Stimulated activated naive B cell treated with anti-CD40 and anti-IgM and Interleukin-4, amounts not matched to agents 10 μg/mL and 1 μg/mL and 100 μg/mL, for 72 hours (primary cell): ENCODE measurements around the gene ZNF438.

Experiments used
- ATAC-seq, 2 donors: fragments of 150-1000 bp; cut with Tn5 transposase; replicated peaks; 2 replicates each; pipeline ENCODE4 v1.10.0; 2021; ENCODE audit warnings: moderate library complexity in 1 of 2
- DNase-seq: peaks from one replicate; pipeline ENCODE4 v3.0.0; 2021
- H3K27ac Mint-ChIP-seq: one replicate; pipeline ENCODE4 v1.8.0; 2022; ENCODE audit warnings: mild to moderate bottlenecking, mixed read lengths
- H3K27me3 Mint-ChIP-seq, 2 donors: one replicate each; pipeline ENCODE4 v1.8.0; 2022; ENCODE audit warnings: mixed read lengths in 2 of 2
- H3K36me3 Mint-ChIP-seq, 2 donors: one replicate each; pipeline ENCODE4 v1.8.0; 2022; ENCODE audit warnings: mixed read lengths in 2 of 2, mild to moderate bottlenecking in 1 of 2
- H3K4me1 Mint-ChIP-seq, 2 donors: one replicate each; pipeline ENCODE4 v1.8.0; 2022; ENCODE audit warnings: mixed read lengths in 2 of 2, mild to moderate bottlenecking in 1 of 2
- H3K4me3 Mint-ChIP-seq, 2 donors: one replicate each; pipeline ENCODE4 v1.8.0; 2022; ENCODE audit warnings: mild to moderate bottlenecking in 2 of 2, mixed read lengths in 2 of 2, moderate library complexity in 1 of 2
- H3K9me3 Mint-ChIP-seq, 2 donors: one replicate each; pipeline ENCODE4 v1.8.0; 2022; ENCODE audit warnings: mixed read lengths in 2 of 2, mild to moderate bottlenecking in 1 of 2

ZNF438 gene, protein sequence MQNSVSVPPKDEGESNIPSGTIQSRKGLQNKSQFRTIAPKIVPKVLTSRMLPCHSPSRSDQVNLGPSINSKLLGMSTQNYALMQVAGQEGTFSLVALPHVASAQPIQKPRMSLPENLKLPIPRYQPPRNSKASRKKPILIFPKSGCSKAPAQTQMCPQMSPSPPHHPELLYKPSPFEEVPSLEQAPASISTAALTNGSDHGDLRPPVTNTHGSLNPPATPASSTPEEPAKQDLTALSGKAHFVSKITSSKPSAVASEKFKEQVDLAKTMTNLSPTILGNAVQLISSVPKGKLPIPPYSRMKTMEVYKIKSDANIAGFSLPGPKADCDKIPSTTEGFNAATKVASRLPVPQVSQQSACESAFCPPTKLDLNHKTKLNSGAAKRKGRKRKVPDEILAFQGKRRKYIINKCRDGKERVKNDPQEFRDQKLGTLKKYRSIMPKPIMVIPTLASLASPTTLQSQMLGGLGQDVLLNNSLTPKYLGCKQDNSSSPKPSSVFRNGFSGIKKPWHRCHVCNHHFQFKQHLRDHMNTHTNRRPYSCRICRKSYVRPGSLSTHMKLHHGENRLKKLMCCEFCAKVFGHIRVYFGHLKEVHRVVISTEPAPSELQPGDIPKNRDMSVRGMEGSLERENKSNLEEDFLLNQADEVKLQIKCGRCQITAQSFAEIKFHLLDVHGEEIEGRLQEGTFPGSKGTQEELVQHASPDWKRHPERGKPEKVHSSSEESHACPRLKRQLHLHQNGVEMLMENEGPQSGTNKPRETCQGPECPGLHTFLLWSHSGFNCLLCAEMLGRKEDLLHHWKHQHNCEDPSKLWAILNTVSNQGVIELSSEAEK

GRCh38 chr10:31031558-31032257 lies at the start of gene ZNF438:
Gene ZNF438, minus strand, starts transcription at chr10:31031865. Its CDS starts 154,831 bp downstream, at chr10:30877034.
- H3K27me3 Mint-ChIP-seq = no peaks in the 10 kb centered on the region
- no peaks in the 10 kb centered on the region for H3K9me3 Mint-ChIP-seq
- peak within 1 kb of the TSS; percentile 99 for H3K27ac Mint-ChIP-seq
- peak within 1 kb of the TSS; percentile 96 for H3K4me3 Mint-ChIP-seq
- peaks cover 8 to 17% of the 10 kb centered on the region in 2 donors for H3K4me1 Mint-ChIP-seq
- ATAC-seq (peak; percentile 86 to 90), DNase-seq (peak; percentile 94)
- H3K36me3 Mint-ChIP-seq = no peaks in the 10 kb centered on the region

DNA sequence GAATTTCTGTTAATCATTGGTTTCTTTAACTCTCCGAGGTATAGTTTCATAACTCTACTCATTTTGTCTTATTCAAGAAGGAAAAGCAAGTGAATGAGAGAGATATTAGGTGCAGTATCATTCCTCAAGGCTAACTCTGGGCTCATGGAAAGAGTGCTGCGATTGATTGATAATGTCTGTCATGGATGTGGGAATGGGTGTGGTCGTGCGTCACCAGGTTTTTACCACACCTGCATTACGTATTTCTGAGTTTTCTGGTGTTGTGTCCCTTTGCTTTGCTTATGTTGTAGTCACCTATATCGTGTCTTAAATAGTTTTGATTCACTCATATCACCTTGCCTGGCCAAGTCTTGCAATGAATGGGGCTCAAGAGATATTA lies 44.9 kb upstream of the ZNF438 start:
- ATAC-seq = no peak
- peaks cover 0 to 3% of the 10 kb centered on the region in 2 donors for H3K27me3 Mint-ChIP-seq
- no peak for DNase-seq
- H3K4me3 Mint-ChIP-seq = no peak overlapping the region
- H3K36me3 Mint-ChIP-seq = no peaks in the 10 kb centered on the region
- no peaks in the 10 kb centered on the region for H3K9me3 Mint-ChIP-seq
- H3K4me1 Mint-ChIP-seq = no peaks in the 10 kb centered on the region
- H3K27ac Mint-ChIP-seq = no peak overlapping the region

DNA sequence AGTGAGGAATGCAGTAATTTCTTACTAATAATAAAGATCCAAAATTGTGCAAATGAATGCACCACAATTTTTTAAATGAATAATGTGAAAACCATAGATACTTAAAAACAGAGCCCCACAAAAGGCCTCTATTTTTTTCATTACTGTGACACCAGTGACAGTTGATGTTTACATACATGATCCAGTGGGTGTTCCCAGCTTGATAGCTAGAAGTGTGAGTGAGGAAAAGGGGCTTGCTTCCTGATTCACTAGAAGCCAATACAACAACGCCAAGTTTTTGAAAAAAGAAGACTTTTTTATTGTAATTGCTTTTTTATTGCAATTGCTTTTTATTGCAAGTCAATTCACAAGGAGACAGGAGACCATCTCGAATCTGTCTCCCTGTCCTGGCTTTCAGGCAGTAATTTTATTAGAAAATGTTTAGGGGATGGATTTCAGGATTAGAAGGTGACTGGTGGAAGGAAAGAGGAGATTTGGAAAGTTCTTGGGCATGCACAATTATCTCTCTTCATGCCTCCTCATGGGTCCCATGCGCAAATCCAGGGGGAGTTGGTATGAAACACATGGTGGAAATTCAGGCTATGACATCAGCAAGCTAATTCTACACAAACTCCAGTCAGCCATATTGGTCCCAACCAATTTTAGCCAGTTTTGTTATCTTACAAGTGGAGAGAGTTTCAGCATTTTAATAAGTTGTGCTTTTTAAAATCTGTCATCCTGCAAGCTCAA lies 44.4 kb upstream of the ZNF438 start:
- H3K4me3 Mint-ChIP-seq = no peak overlapping the region
- peaks cover 0 to 7% of the 10 kb centered on the region in 2 donors for H3K27me3 Mint-ChIP-seq
- no peaks in the 10 kb centered on the region for H3K36me3 Mint-ChIP-seq
- no peaks in the 10 kb centered on the region for H3K4me1 Mint-ChIP-seq
- no peak for DNase-seq
- H3K9me3 Mint-ChIP-seq = no peaks in the 10 kb centered on the region
- H3K27ac Mint-ChIP-seq = no peak overlapping the region
- ATAC-seq = no peak

GRCh38 chr10:31075434-31075833 lies 43.8 kb upstream of the ZNF438 start:
- Mint-ChIP-seq H3K36me3 (no peaks in the 10 kb centered on the region), H3K27me3 (peaks cover 0 to 4% of the 10 kb centered on the region in 2 donors), H3K4me3 (no peak overlapping the region), H3K4me1 (no peaks in the 10 kb centered on the region), H3K27ac (no peak overlapping the region), H3K9me3 (no peaks in the 10 kb centered on the region)
- DNase-seq (no peak), ATAC-seq (no peak)

- Mint-ChIP-seq H3K4me3 (no peak overlapping the region), H3K4me1 (no peaks in the 10 kb centered on the region), H3K36me3 (no peaks in the 10 kb centered on the region), H3K27me3 (peaks cover 6 to 9% of the 10 kb centered on the region in 2 donors), H3K27ac (no peak overlapping the region), H3K9me3 (no peaks in the 10 kb centered on the region)
- no peak for ATAC-seq
- no peak for DNase-seq
These were observed 43.0 kb upstream of the ZNF438 start for GRCh38 chr10:31074722-31075086.

DNA sequence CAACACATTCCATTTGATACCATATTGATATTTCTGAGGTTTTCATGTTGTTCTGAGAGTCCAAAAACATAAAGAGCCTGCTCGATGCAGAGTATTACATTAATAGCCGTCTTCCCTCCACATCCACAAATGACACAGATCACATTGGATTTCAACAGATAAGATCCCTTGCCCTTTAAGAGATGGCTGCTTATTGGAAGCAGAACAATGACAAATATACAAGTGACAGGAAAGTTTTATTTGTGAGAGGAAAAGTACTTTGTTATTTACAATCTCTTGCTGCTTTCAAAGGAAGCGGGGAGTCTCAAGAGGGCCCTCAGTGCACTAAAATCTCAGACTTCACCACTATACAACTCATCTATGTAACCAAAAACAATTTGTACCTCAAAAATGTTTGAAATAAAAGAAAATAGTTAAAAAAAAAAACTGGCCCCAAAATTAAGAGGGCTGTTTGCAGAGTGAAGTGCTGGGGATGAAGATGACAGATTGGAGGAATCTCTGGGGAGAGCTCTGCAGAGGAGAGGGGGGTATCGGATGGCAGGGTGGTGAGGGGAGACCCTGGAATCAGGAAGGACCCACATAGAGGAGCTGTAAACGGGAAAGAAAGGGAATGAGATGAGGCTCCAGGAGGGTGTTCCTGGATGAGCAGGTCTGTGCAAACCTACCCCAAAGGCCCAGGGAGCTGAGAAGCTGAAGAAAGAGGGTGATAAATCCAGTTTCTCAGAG lies 42.5 kb upstream of the ZNF438 start:
- ATAC-seq = no peak
- DNase-seq = no peak
- no peaks in the 10 kb centered on the region for H3K4me1 Mint-ChIP-seq
- H3K9me3 Mint-ChIP-seq = no peaks in the 10 kb centered on the region
- no peak overlapping the region for H3K27ac Mint-ChIP-seq
- no peak overlapping the region for H3K4me3 Mint-ChIP-seq
- H3K27me3 Mint-ChIP-seq = peaks cover 12 to 13% of the 10 kb centered on the region in 2 donors
- no peaks in the 10 kb centered on the region for H3K36me3 Mint-ChIP-seq

DNA sequence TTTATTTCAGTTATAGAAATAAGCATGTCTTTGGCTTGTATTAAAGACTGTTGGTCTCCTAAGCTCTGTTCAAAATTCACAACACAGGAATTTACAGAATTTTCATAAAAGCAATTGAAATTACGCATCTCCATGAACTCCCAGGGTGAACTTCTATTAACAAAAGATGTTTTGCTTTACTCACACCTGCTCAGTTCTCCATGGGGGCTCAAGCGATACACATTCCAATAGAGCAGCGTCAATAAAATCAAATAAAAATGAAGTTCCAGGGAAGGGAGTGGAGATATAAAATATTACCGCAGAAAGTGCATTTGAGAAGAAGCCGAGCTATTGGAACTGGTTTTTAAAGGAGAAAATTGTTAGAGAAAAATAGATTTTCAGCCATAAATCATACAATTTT lies 41.5 kb upstream of the ZNF438 start:
- H3K36me3 Mint-ChIP-seq = no peaks in the 10 kb centered on the region
- no peaks in the 10 kb centered on the region for H3K4me1 Mint-ChIP-seq
- H3K27me3 Mint-ChIP-seq = peaks cover 15 to 19% of the 10 kb centered on the region in 2 donors
- no peak for ATAC-seq
- H3K9me3 Mint-ChIP-seq = no peaks in the 10 kb centered on the region
- H3K4me3 Mint-ChIP-seq = no peak overlapping the region
- H3K27ac Mint-ChIP-seq = no peak overlapping the region
- DNase-seq = no peak

- Mint-ChIP-seq H3K27ac (no peak overlapping the region), H3K4me3 (no peak overlapping the region), H3K4me1 (no peaks in the 10 kb centered on the region), H3K9me3 (peaks cover 2 to 3% of the 10 kb centered on the region in 2 donors), H3K36me3 (no peaks in the 10 kb centered on the region), H3K27me3 (peaks cover 15 to 19% of the 10 kb centered on the region in 2 donors)
- DNase-seq (no peak), ATAC-seq (no peak)
These were observed 40.8 kb upstream of the ZNF438 start for GRCh38 chr10:31072451-31072850.

DNA sequence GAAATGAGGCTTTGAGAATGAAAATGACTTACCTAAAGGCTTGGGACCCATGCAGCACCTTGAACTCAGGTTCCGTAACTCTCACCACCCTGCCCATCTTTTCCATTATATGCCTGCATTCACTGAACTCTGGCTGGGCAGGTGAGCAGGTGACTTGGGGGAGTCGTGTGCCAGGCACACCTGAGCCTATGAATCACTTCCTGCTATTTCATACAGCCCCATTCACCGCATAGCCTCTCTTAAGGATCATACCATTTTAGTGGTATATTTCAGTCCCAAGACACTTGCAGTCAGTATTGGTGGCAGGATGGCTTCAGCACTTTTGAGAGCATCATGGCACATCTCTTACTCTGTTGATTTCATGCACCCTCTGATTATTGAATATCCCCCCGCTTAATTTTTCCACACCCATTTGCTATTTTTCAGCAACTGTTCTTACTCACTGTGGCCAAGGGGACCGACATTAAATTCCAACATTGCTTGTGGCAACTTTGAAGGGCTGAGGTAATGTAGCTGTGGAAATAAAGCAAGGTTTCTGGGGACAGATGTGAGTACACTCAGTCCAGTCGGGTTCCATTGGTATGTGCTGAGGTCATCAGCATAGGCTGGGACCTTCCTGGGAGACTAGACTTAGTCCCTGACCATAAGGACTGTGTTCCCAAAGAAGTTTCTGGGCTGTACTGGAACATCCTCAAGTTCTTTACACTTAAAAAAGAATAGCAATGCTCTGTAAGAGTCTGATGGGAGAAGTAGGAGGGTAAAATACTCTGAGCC lies 39.8 kb upstream of the ZNF438 start:
- Mint-ChIP-seq H3K4me1 (no peaks in the 10 kb centered on the region), H3K36me3 (no peaks in the 10 kb centered on the region), H3K4me3 (no peak overlapping the region), H3K9me3 (peaks cover 2 to 3% of the 10 kb centered on the region in 2 donors), H3K27ac (no peak overlapping the region), H3K27me3 (peaks cover 15 to 19% of the 10 kb centered on the region in 2 donors)
- ATAC-seq = no peak
- no peak for DNase-seq

- Mint-ChIP-seq H3K27me3 (peaks cover 15 to 19% of the 10 kb centered on the region in 2 donors), H3K36me3 (no peaks in the 10 kb centered on the region), H3K4me1 (no peaks in the 10 kb centered on the region), H3K27ac (no peak overlapping the region), H3K9me3 (peaks cover 2 to 3% of the 10 kb centered on the region in 2 donors), H3K4me3 (no peak overlapping the region)
- ATAC-seq = no peak
- DNase-seq = no peak
These were observed 39.0 kb upstream of the ZNF438 start for GRCh38 chr10:31070691-31071090.

DNA sequence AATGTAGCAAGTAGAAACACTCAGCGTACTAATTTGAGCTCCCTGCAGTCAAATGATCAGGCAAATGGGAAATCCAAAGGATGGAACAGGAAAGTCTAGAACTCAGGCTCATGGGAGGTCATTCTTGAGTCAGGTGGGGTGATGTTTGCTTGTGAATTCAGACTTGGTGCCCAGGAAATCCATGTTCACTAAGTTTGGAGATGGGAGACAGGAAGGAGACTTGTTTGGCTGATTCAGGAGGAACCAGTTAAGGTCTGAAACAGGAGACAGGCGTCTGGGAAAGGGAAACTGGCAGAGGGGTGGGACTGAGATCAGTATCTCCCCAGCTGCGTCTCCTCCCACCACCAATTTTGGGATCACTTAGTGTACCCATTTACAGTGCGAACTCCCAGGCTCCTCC lies 38.4 kb upstream of the ZNF438 start:
- no peaks in the 10 kb centered on the region for H3K36me3 Mint-ChIP-seq
- ATAC-seq = no peak
- H3K27me3 Mint-ChIP-seq = peaks cover 15 to 19% of the 10 kb centered on the region in 2 donors
- H3K4me1 Mint-ChIP-seq = no peaks in the 10 kb centered on the region
- DNase-seq = no peak
- peaks cover 2 to 3% of the 10 kb centered on the region in 2 donors for H3K9me3 Mint-ChIP-seq
- H3K4me3 Mint-ChIP-seq = no peak overlapping the region
- H3K27ac Mint-ChIP-seq = no peak overlapping the region

DNA sequence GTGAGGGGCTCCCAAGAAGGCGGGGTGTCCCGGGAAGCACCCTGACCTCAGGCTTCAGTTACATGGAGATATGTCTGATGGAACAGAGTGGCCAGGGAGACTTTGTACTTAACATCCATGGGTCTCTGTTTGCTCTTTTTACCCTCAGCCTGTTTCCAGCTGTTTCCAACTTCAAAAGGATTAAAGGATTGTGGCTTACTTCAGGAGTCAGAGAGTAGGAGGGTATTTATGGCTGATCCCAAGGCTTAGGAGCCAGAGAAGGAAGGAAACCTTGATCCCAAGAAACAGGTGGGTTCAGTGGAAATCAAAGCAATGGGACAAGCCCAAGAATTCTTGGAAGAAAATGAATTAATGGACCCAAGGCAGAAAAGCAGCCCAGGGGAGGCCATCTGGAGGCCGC lies 37.7 kb upstream of the ZNF438 start:
- peaks cover 15 to 19% of the 10 kb centered on the region in 2 donors for H3K27me3 Mint-ChIP-seq
- ATAC-seq (no peak), DNase-seq (no peak)
- no peak overlapping the region for H3K27ac Mint-ChIP-seq
- no peaks in the 10 kb centered on the region for H3K36me3 Mint-ChIP-seq
- no peak overlapping the region for H3K4me3 Mint-ChIP-seq
- H3K9me3 Mint-ChIP-seq = peaks cover 2 to 3% of the 10 kb centered on the region in 2 donors
- peaks cover 0 to 3% of the 10 kb centered on the region in 2 donors for H3K4me1 Mint-ChIP-seq

- DNase-seq (no peak), ATAC-seq (no peak)
- Mint-ChIP-seq H3K27me3 (peaks cover 15 to 21% of the 10 kb centered on the region in 2 donors), H3K27ac (no peak overlapping the region), H3K9me3 (peaks cover 2 to 3% of the 10 kb centered on the region in 2 donors), H3K36me3 (no peaks in the 10 kb centered on the region), H3K4me3 (no peak overlapping the region), H3K4me1 (peaks cover 0 to 5% of the 10 kb centered on the region in 2 donors)
These were observed 32.7 kb upstream of the ZNF438 start for GRCh38 chr10:31064348-31064747.
